NCI-H2029 treated with DMSO at 0.1 percent for 48 hours (cell line): ENCODE measurements around the gene PRR12.

ENCODE experiments used
- DNase-seq: peaks from one replicate; lab custom pipeline; 2025; lab: John Stamatoyannopoulos, UW

Gene PRR12

GRCh38 chr19:49560358-49560900 is 30.6 kb upstream of the PRR12 start:
- no peak for DNase-seq

GRCh38 chr19:49564616-49565045 is 26.4 kb upstream of the PRR12 start:
- DNase-seq = no peak

GRCh38 chr19:49565261-49565660 is 25.7 kb upstream of the PRR12 start:
- no peak for DNase-seq

- DNase-seq = no peak
Observed at GRCh38 chr19:49566302-49566701, 24.7 kb upstream of the PRR12 start.

GRCh38 chr19:49567861-49568441 is 23.0 kb upstream of the PRR12 start:
- DNase-seq = no peak

GRCh38 chr19:49570138-49570856 is 20.7 kb upstream of the PRR12 start:
- DNase-seq = peak; percentile 71

GRCh38 chr19:49570997-49571676 is 19.8 kb upstream of the PRR12 start:
- DNase-seq = no peak

GRCh38 chr19:49573009-49573408 is 18.0 kb upstream of the PRR12 start:
- no peak for DNase-seq

GRCh38 chr19:49573425-49573824 is 17.6 kb upstream of the PRR12 start:
- DNase-seq = no peak

GRCh38 chr19:49574206-49574755 is 16.7 kb upstream of the PRR12 start:
- DNase-seq = no peak

- no peak for DNase-seq
Observed at GRCh38 chr19:49579193-49579592, 11.8 kb upstream of the PRR12 start.

- DNase-seq = no peak
Observed at GRCh38 chr19:49579947-49580263, 11.1 kb upstream of the PRR12 start.

GRCh38 chr19:49580264-49581006 is 10.5 kb upstream of the PRR12 start, which contains the start of gene NOSIP:
Gene NOSIP, minus strand, starts transcription at chr19:49580556. Its CDS starts 19,865 bp downstream, at chr19:49560691.
- DNase-seq = peak; percentile 90

GRCh38 chr19:49581007-49581508 is 9.9 kb upstream of the PRR12 start, which contains the start of gene PRRG2:
Gene PRRG2, plus strand, starts transcription at chr19:49581316. Its CDS starts 1,904 bp downstream, at chr19:49583220.
- no peak for DNase-seq

- no peak for DNase-seq
Observed at GRCh38 chr19:49583239-49583638, 7.7 kb upstream of the PRR12 start.

GRCh38 chr19:49585023-49585422 is 6.0 kb upstream of the PRR12 start:
- DNase-seq = no peak

GRCh38 chr19:49587227-49587626 is 3.8 kb upstream of the PRR12 start:
- no peak for DNase-seq

GRCh38 chr19:49588365-49589122 is 2.4 kb upstream of the PRR12 start:
- DNase-seq = no peak

- DNase-seq = no peak
Observed at GRCh38 chr19:49589502-49589905, 1.5 kb upstream of the PRR12 start.

- peak; percentile 86 for DNase-seq
Observed at GRCh38 chr19:49590071-49590970, 661 bp upstream of the PRR12 start.
